GM10266 (cell line): Measurements from ENCODE around the gene SYNE2.
"Not testable (repeated sequence)": the region's sequence is repeated elsewhere in the genome, so short reads cannot be mapped to it uniquely, and the experiment has no call there.

Source experiments
- DNase-seq: peaks from one replicate; pipeline ENCODE4 v3.0.0; 2012; ENCODE audit errors: extremely low spot score
- CTCF ChIP-seq: IDR thresholded peaks from 2 replicates; pipeline ENCODE4 v1.5.1; 2012; ENCODE audit warnings: mild to moderate bottlenecking, low read depth; ENCODE audit not compliant: control insufficient read depth, insufficient read depth; ENCODE audit errors: missing control alignments

The SYNE2 gene

GRCh38 chr14:64178814-64179213, 326.0 kb downstream of the SYNE2 start:
- no peak for DNase-seq
- no peak for TF ChIP-seq CTCF

DNA sequence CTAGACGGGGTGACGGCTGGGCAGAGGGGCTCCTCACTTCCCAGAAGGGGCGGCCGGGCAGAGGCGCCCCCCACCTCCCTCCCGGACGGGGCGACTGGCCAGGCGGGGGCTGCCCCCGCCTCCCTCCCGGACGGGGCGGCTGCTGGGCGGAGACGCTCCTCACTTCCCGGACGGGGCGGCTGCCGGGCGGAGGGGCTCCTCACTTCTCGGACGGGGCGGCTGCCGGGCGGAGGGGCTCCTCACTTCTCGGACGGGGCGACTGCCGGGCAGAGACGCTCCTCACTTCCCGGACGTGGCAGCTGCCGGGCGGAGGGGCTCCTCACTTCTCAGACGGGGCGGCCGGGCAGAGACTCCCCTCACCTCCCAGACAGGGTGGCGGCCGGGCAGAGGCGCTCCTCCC, 330.1 kb downstream of the SYNE2 start:
- DNase-seq, result not testable (repeated sequence)

- no peak for TF ChIP-seq CTCF
- no peak for DNase-seq
Measured at GRCh38 chr14:64184103-64184729, 331.4 kb downstream of the SYNE2 start.

DNA sequence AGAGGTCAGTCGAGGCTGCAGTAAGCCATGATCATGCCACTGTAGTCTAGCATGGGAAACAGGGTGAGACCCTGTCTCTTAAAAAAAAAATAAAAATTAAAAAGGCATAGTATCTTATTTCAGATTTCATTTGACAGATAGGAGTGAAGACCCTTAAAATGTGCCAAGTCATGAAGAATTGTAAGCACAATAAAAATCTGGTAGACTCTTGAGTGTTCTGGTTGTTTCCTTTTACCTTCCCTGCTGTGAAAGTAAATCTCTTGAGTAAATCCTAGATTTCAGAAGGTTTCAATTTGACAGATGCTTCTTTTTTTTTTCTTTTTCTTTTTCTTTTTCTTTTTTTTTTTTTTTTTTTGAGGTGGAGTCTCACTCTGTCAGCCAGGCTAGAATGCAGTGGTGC, 332.4 kb downstream of the SYNE2 start:
- no peak for DNase-seq
- TF ChIP-seq CTCF, result no peak

GRCh38 chr14:64186231-64187129, 333.7 kb downstream of the SYNE2 start:
- no peak for TF ChIP-seq CTCF
- DNase-seq, result no peak

GRCh38 chr14:64187331-64187730, 334.5 kb downstream of the SYNE2 start:
- no peak for DNase-seq
- TF ChIP-seq CTCF, result no peak

GRCh38 chr14:64190974-64191502, 338.2 kb downstream of the SYNE2 start:
- TF ChIP-seq CTCF, result no peak
- DNase-seq, result no peak
